H1 (cell line): ENCODE data around the gene MCF2L. TPM values are rescaled to one million over a fixed set of nuclear protein-coding genes. Genes with fewer than 3 reads are reported as not detected.

Source experiments
- CTCF ChIA-PET: fragments of 300-600 bp; sonication (Branson Sonifier 250); formaldehyde crosslinking; loops from one replicate; lab custom pipeline; 2021; ENCODE audit not compliant: partially characterized antibody; lab: Charles Lee
- POLR2A ChIA-PET: fragments of 300-600 bp; sonication (Branson Sonifier 250); formaldehyde crosslinking; loops from one replicate; lab custom pipeline; 2021; ENCODE audit warnings: inconsistent platforms; ENCODE audit not compliant: partially characterized antibody; lab: Charles Lee
- DNase-seq, 2 experiments: peaks; one replicate each; pipeline versions ENCODE4 v3.0.0 to v3.0.0-alpha.2; 2010 to 2022; ENCODE audit warnings: low spot score in 2 of 2, low read depth in 1 of 2, mixed read lengths in 1 of 2
- FAIRE-seq: peaks from 2 replicates; lab custom pipeline; 2011; peaks lifted over from hg19 to GRCh38; lab: Jason Lieb, UNC
- H2AFZ ChIP-seq: 2 replicates; pipeline ENCODE4 v1.8.1; 2012; ENCODE audit warnings: low read length, inconsistent platforms
- H2AK5ac ChIP-seq: 2 replicates; pipeline ENCODE4 v1.6.1; 2013; ENCODE audit warnings: low read depth, low read length
- H2BK120ac ChIP-seq: replicated peaks from 2 replicates; pipeline ENCODE3; 2013; ENCODE audit warnings: low read depth, low read length, inconsistent platforms
- H2BK12ac ChIP-seq: 2 replicates; pipeline ENCODE4 v1.6.1; 2013; ENCODE audit warnings: low read depth, low read length
- H2BK15ac ChIP-seq: 2 replicates; pipeline ENCODE4 v1.6.1; 2013; ENCODE audit warnings: low read length
- H2BK20ac ChIP-seq: 2 replicates; pipeline ENCODE4 v1.6.1; 2013; ENCODE audit warnings: low read length
- H2BK5ac ChIP-seq: 2 replicates; pipeline ENCODE4 v1.6.1; 2013; ENCODE audit warnings: low read depth, low read length
- H3K14ac ChIP-seq: 2 replicates; pipeline ENCODE4 v1.6.1; 2013; ENCODE audit warnings: inconsistent platforms; ENCODE audit not compliant: insufficient read length
- H3K18ac ChIP-seq: 2 replicates; pipeline ENCODE4 v1.6.1; 2013; ENCODE audit warnings: low read length; ENCODE audit errors: extremely low read depth
- H3K23ac ChIP-seq: 2 replicates; pipeline ENCODE4 v1.6.1; 2013; ENCODE audit warnings: inconsistent platforms; ENCODE audit not compliant: insufficient read length
- H3K23me2 ChIP-seq: 2 replicates; pipeline ENCODE4 v1.6.1; 2013; ENCODE audit warnings: low read depth, low read length
- H3K27ac ChIP-seq: 2 replicates; pipeline ENCODE4 v1.6.1; 2011; ENCODE audit warnings: low read depth, low read length, inconsistent platforms
- H3K27me3 ChIP-seq, 4 experiments: replicated peaks in 1 of 4; 1 replicate in 1 of 4; 2 replicates in 3 of 4; pipeline versions ENCODE4 v1.6.1 to v1.8.1; 2011 to 2013; ENCODE audit warnings: low read length in 3 of 4, mild to moderate bottlenecking in 3 of 4, inconsistent platforms in 2 of 4, mixed read lengths in 2 of 4, moderate library complexity in 1 of 4; ENCODE audit not compliant: control insufficient read depth in 3 of 4, insufficient read depth in 3 of 4; ENCODE audit errors: extremely low read depth in 1 of 4
- H3K36me3 ChIP-seq, 4 experiments: 2 replicates each; pipeline versions ENCODE4 v1.6.1 to v1.8.1; 2011 to 2013; ENCODE audit warnings: mild to moderate bottlenecking in 4 of 4, low read length in 3 of 4, moderate library complexity in 2 of 4, control low read depth in 1 of 4, inconsistent platforms in 1 of 4; ENCODE audit not compliant: insufficient read depth in 4 of 4, control insufficient read depth in 2 of 4
- H3K4ac ChIP-seq: replicated peaks from 2 replicates; pipeline ENCODE3; 2013; ENCODE audit warnings: low read length, low read depth, mixed read lengths, inconsistent platforms; ENCODE audit not compliant: insufficient read length
- H3K4me1 ChIP-seq, 4 experiments: replicated peaks in 1 of 4; 1 replicate in 1 of 4; 2 replicates in 3 of 4; pipeline versions ENCODE4 v1.6.1 to v1.8.1; 2011 to 2013; ENCODE audit warnings: low read length in 3 of 4, inconsistent platforms in 2 of 4, mixed read lengths in 1 of 4; ENCODE audit not compliant: insufficient read depth in 4 of 4, control insufficient read depth in 3 of 4
- H3K4me2 ChIP-seq, 2 experiments: 2 replicates each; pipeline versions ENCODE4 v1.6.1 to v1.8.1; 2011 to 2013; ENCODE audit warnings: low read depth in 2 of 2, low read length in 2 of 2, control low read depth in 1 of 2, inconsistent platforms in 1 of 2, mild to moderate bottlenecking in 1 of 2; ENCODE audit not compliant: insufficient read depth in 1 of 2
- H3K4me3 ChIP-seq, 4 experiments: fragments of 200-600, 300-600 bp in 1 of 4; sonication (generic), shearing (Covaris generic), sonication (Bioruptor Twin) in 1 of 4; 2 replicates each; pipeline versions ENCODE4 v1.5.1 to v1.8.1; 2011 to 2016; ENCODE audit warnings: low read length in 4 of 4, low read depth in 3 of 4, control low read depth in 2 of 4, inconsistent platforms in 2 of 4, mild to moderate bottlenecking in 2 of 4, mixed read lengths in 1 of 4, moderate library complexity in 1 of 4; ENCODE audit not compliant: insufficient read depth in 2 of 4; ENCODE audit errors: extremely low read depth in 1 of 4
- H3K56ac ChIP-seq: replicated peaks from 2 replicates; pipeline ENCODE3; 2013; ENCODE audit warnings: low read depth, mild to moderate bottlenecking, mixed read lengths, low read length, inconsistent platforms; ENCODE audit not compliant: insufficient read length
- H3K79me1 ChIP-seq: 2 replicates; pipeline ENCODE4 v1.6.1; 2013; ENCODE audit warnings: low read depth, low read length, control low read depth
- H3K79me2 ChIP-seq, 2 experiments: 2 replicates each; pipeline versions ENCODE4 v1.6.1 to v1.8.1; 2012 to 2013; ENCODE audit warnings: low read length in 2 of 2, mild to moderate bottlenecking in 2 of 2, inconsistent platforms in 1 of 2; ENCODE audit not compliant: insufficient read depth in 2 of 2, control insufficient read depth in 1 of 2
- H3K9ac ChIP-seq, 4 experiments: replicated peaks in 1 of 4; 1 replicate in 1 of 4; 2 replicates in 3 of 4; pipeline versions ENCODE4 v1.6.1 to v1.8.1; 2011 to 2013; ENCODE audit warnings: low read depth in 3 of 4, low read length in 3 of 4, control low read depth in 2 of 4, mild to moderate bottlenecking in 2 of 4, moderate library complexity in 2 of 4, inconsistent platforms in 1 of 4; ENCODE audit errors: extremely low read depth in 1 of 4
- H3K9me3 ChIP-seq, 2 experiments: 2 replicates each; pipeline versions ENCODE4 v1.6.1 to v1.8.1; 2012 to 2013; ENCODE audit warnings: mild to moderate bottlenecking in 2 of 2, moderate library complexity in 2 of 2, control low read depth in 1 of 2, inconsistent platforms in 1 of 2, low read depth in 1 of 2, low read length in 1 of 2, mixed read lengths in 1 of 2; ENCODE audit not compliant: insufficient read depth in 2 of 2
- H4K20me1 ChIP-seq, 2 experiments: replicated peaks in 1 of 2; 2 replicates each; pipeline versions ENCODE3 to v1.8.1; 2011 to 2013; ENCODE audit warnings: inconsistent platforms in 2 of 2, low read length in 2 of 2, mild to moderate bottlenecking in 1 of 2; ENCODE audit not compliant: insufficient read depth in 2 of 2, control insufficient read depth in 1 of 2
- H4K5ac ChIP-seq: 2 replicates; pipeline ENCODE4 v1.6.1; 2013; ENCODE audit warnings: low read length, low read depth, mixed read lengths, inconsistent platforms; ENCODE audit not compliant: insufficient read length
- H4K8ac ChIP-seq: 2 replicates; pipeline ENCODE4 v1.8.0; 2013; ENCODE audit warnings: mild to moderate bottlenecking, moderate library complexity, low read length, inconsistent platforms; ENCODE audit not compliant: insufficient read depth; ENCODE audit errors: extremely low read depth
- H4K91ac ChIP-seq: replicated peaks from 2 replicates; pipeline ENCODE3; 2013; ENCODE audit warnings: low read length, mixed read lengths, inconsistent platforms; ENCODE audit not compliant: insufficient read length
- GTF2F1 ChIP-seq: IDR thresholded peaks from 2 replicates; pipeline ENCODE4 v1.6.1; 2012; ENCODE audit warnings: low read depth, low read length, improper control_type of control experiment, borderline replicate concordance
- MAX ChIP-seq: IDR thresholded peaks from 2 replicates; pipeline ENCODE4 v1.6.1; 2012; ENCODE audit warnings: inconsistent platforms
- WGBS, 2 experiments: shearing (Covaris generic) in 1 of 2; methylation state at CpG; one replicate each; pipeline versions ENCODE4 v1.1.6 to v1.1.7; 2013 to 2015; ENCODE audit warnings: low lambda C conversion rate in 2 of 2, mixed read lengths in 2 of 2, inconsistent platforms in 1 of 2, low coverage in 1 of 2, missing lambda C conversion rate in 1 of 2; ENCODE audit not compliant: insufficient replicate concordance in 2 of 2, insufficient coverage in 1 of 2, insufficient read length in 1 of 2; ENCODE audit errors: extremely low coverage in 1 of 2, missing lambda C conversion rate in 1 of 2; 5-methylcytosine and 5-hydroxymethylcytosine counted together
- polyA plus RNA-seq, 7 experiments: library from polyadenylated mRNA; depleted of rRNA in 3 of 7; stranded (reverse) in 5 of 7; unstranded in 2 of 7; fragments of >200 nt in 5 of 7; fragments of 200-250 nt in 2 of 7; gene quantifications; 1 replicate in 5 of 7; 2 replicates in 1 of 7; 4 replicates in 1 of 7; pipeline versions ENCODE4 v1.2.1 to v1.2.3, GENCODE V29; 2011 to 2013; ENCODE audit warnings: missing spikeins in 2 of 7, mixed read lengths in 2 of 7
- total RNA-seq: library from RNA; stranded (reverse); fragmentation: NEBNext Ultra II Directional; extraction: Animal tissue kit (Norgen Biotek cat#: 25700); gene quantifications from 2 replicates; pipeline ENCODE4 v1.2.1, GENCODE V29; 2021

MCF2L gene
- total and polyA plus RNA-seq, 2 of the 8 experiments (the other 6 are each of a cell fraction or from before 2014, with no cell fraction given) = 10.1 to 24.4 TPM

GRCh38 chr13:113013878-113014751 lies 45.1 kb downstream of the MCF2L start:
- Histone ChIP-seq H4K20me1 (no peaks in the 10 kb centered on the region), H3K4me3 (no peak overlapping the region), H3K9ac (no peak overlapping the region), H4K5ac (no peak overlapping the region), H4K8ac (peak overlapping the region; percentile 87; the same call in 1 of the 2 replicates), H3K9me3 (no peaks in the 10 kb centered on the region), H3K4me1 (no peaks in the 10 kb centered on the region; a peak in 2 of 7 replicates), H3K4ac (no peak overlapping the region), H2AK5ac (no peak overlapping the region), H3K4me2 (no peak overlapping the region), H2BK5ac (peak overlapping the region; percentile 49), H3K18ac (no peak overlapping the region), H2BK12ac (no peak overlapping the region), H4K91ac (no peak overlapping the region), H3K27me3 (no peaks in the 10 kb centered on the region), H3K27ac (no peak overlapping the region), H3K56ac (no peak overlapping the region), H3K79me2 (no peaks in the 10 kb centered on the region), H3K23ac (no peak overlapping the region)
- CTCF ChIA-PET = interaction anchor here (1.2 to 1.6 kb wide), 3 partner anchors 12 to 16 kb away, joined by 3 to 5 read pairs (median 3); no protein-coding TSS in a partner anchor
- 91% methylated on average over 24 of the region's 25 CpGs; no CpG with 5 or more reads in 1 of the 2 experiments for WGBS, 2 experiments
- TF ChIP-seq GTF2F1 = no peak
- TF ChIP-seq MAX = no peak
- TF ChIP-seq, all 59 proteins: peak for 0
- Histone ChIP-seq H2AFZ (no peak overlapping the region), H2BK15ac (no peak overlapping the region), H2BK20ac (no peak overlapping the region), H3K23me2 (no peaks in the 10 kb centered on the region), H3K79me1 (peaks cover 4% of the 10 kb centered on the region), H3K14ac (no peak overlapping the region), H2BK120ac (no peak overlapping the region), H3K36me3 (no peaks in the 10 kb centered on the region)
- FAIRE-seq (no peak), DNase-seq (no peak)
- POLR2A ChIA-PET = interaction anchor here (0.9 to 1.1 kb wide), 2 partner anchors 15 to 36 kb away, joined by 3 read pairs; no protein-coding TSS in a partner anchor
